Caco-2 (cell line): ENCODE data around the gene PYCR2. TPM values are rescaled to one million over a fixed set of nuclear protein-coding genes. Genes with fewer than 3 reads are reported as not detected.

ENCODE experiments used
- BruUV-seq: library from RNA; stranded (reverse); fragments of 400-500 nt; replicated peaks from 2 replicates; lab custom pipeline; 2021; lab: Mats Ljungman, UMichigan
- CTCF ChIA-PET: fragments of 300-600 bp; sonication (Branson Sonifier 250); formaldehyde crosslinking; loops from one replicate; lab custom pipeline; 2022; ENCODE audit warnings: antibody characterized with exemption; lab: Charles Lee
- POLR2A ChIA-PET: fragments of 300-600 bp; sonication (Branson Sonifier 250); formaldehyde crosslinking; loops from one replicate; lab custom pipeline; 2022; ENCODE audit warnings: antibody characterized with exemption; lab: Charles Lee
- DNase-seq, 2 experiments: peaks; one replicate each; pipeline versions ENCODE4 v3.0.0 to v3.0.0-alpha.2; 2020 to 2022
- H3K27me3 ChIP-seq: replicated peaks from 2 replicates; pipeline ENCODE4 v1.6.0; 2011; ENCODE audit warnings: low read length; ENCODE audit not compliant: control insufficient read depth, insufficient read depth
- H3K36me3 ChIP-seq: 2 replicates; pipeline ENCODE4 v1.5.1; 2011; ENCODE audit warnings: low read length; ENCODE audit not compliant: control insufficient read depth, insufficient read depth
- H3K4me1 ChIP-seq: fragments of 250-450 bp; sonication (Bioruptor Pico); 2 replicates; pipeline ENCODE4 v1.5.1; 2020; ENCODE audit warnings: mild to moderate bottlenecking
- H3K4me3 ChIP-seq: 2 replicates; pipeline ENCODE4 v1.5.1; 2011; ENCODE audit warnings: low read depth, mild to moderate bottlenecking, control low read depth, low read length
- H3K9me3 ChIP-seq: fragments of 250-450 bp; sonication (Bioruptor Pico); 2 replicates; pipeline ENCODE4 v1.5.1; 2020; ENCODE audit warnings: mild to moderate bottlenecking, moderate library complexity
- H3K27ac Mint-ChIP-seq: one replicate; pipeline ENCODE4 v1.8.0; 2022; ENCODE audit warnings: mixed read lengths; ENCODE audit not compliant: unreplicated experiment
- H3K27me3 Mint-ChIP-seq: one replicate; pipeline ENCODE4 v1.8.0; 2022; ENCODE audit warnings: mixed read lengths; ENCODE audit not compliant: insufficient read depth, unreplicated experiment
- H3K36me3 Mint-ChIP-seq: one replicate; pipeline ENCODE4 v1.8.0; 2022; ENCODE audit warnings: mild to moderate bottlenecking, mixed read lengths; ENCODE audit not compliant: insufficient read depth, unreplicated experiment
- H3K4me1 Mint-ChIP-seq: one replicate; pipeline ENCODE4 v1.8.0; 2022; ENCODE audit warnings: low read depth, mixed read lengths; ENCODE audit not compliant: unreplicated experiment
- H3K4me3 Mint-ChIP-seq: one replicate; pipeline ENCODE4 v1.8.0; 2022; ENCODE audit warnings: mild to moderate bottlenecking, moderate library complexity, mixed read lengths; ENCODE audit not compliant: unreplicated experiment
- H3K9me3 Mint-ChIP-seq: one replicate; pipeline ENCODE4 v1.8.0; 2022; ENCODE audit warnings: mixed read lengths; ENCODE audit not compliant: unreplicated experiment
- intact Hi-C: fragments of 100-400 bp; cut with micrococcal nuclease; formaldehyde crosslinking; loops from one replicate; pipeline ENCODE4 v1.10.0; 2022; ENCODE audit not compliant: unreplicated experiment
- total RNA-seq: library from RNA; stranded (reverse); gene quantifications from 2 replicates; pipeline ENCODE4 v1.2.3, GENCODE V29; 2022
- TF ChIP-seq, protein P1 (sequence below), 2 experiments: fragments of 200-600 bp in 1 of 2; IDR thresholded peaks; 1 replicate in 1 of 2; 2 replicates in 1 of 2; pipeline versions ENCODE4 v1.5.1 to v1.8.0; 2011 to 2022; ENCODE audit warnings: antibody characterized with exemption in 1 of 2, control low read depth in 1 of 2, inconsistent platforms in 1 of 2, low read depth in 1 of 2, low read length in 1 of 2, mild to moderate bottlenecking in 1 of 2, moderate library complexity in 1 of 2; ENCODE audit not compliant: insufficient read depth in 1 of 2, severe bottlenecking in 1 of 2, unreplicated experiment in 1 of 2

Gene PYCR2
- total RNA-seq, 1 experiment from 2014 or later, result 73.7 TPM

DNA sequence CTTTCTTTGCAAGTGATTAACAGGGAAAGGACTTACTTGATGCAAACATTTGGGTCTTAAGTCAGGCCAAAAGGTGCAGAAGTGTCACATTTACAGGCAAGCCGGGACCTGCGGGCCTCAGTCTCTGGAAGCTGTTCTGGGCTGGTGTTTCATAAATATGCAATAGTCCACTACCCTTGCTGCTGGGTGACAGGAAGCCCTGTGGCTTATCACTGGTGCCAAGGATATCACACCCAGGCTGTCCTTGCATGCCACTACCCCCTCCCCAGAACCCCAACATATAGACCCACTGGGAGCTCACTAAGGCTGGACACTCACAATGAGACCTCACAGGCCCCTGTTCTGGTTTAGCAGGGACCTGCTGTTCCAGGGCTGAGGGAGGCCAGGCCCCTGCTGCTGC, 20.3 kb upstream of the PYCR2 start:
- no peak for DNase-seq
- TF ChIP-seq, protein P1, sequence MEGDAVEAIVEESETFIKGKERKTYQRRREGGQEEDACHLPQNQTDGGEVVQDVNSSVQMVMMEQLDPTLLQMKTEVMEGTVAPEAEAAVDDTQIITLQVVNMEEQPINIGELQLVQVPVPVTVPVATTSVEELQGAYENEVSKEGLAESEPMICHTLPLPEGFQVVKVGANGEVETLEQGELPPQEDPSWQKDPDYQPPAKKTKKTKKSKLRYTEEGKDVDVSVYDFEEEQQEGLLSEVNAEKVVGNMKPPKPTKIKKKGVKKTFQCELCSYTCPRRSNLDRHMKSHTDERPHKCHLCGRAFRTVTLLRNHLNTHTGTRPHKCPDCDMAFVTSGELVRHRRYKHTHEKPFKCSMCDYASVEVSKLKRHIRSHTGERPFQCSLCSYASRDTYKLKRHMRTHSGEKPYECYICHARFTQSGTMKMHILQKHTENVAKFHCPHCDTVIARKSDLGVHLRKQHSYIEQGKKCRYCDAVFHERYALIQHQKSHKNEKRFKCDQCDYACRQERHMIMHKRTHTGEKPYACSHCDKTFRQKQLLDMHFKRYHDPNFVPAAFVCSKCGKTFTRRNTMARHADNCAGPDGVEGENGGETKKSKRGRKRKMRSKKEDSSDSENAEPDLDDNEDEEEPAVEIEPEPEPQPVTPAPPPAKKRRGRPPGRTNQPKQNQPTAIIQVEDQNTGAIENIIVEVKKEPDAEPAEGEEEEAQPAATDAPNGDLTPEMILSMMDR (IDR thresholded peaks at IDR 0.05; ENCODE audit: insufficient read depth in 1 of 2, low read depth in 1 of 2, low read length in 1 of 2, severe bottlenecking in 1 of 2, unreplicated experiment in 1 of 2), result no peak
- POLR2A ChIA-PET, result no interaction called here
- CTCF ChIA-PET, result no interaction called here
- Histone ChIP-seq H3K4me1 (no peaks in the 10 kb centered on the region), H3K27me3 (no peaks in the 10 kb centered on the region), H3K9me3 (no peaks in the 10 kb centered on the region), H3K4me3 (no peak overlapping the region), H3K36me3 (no peaks in the 10 kb centered on the region)
- H3K27ac Mint-ChIP-seq, result no peak overlapping the region
- H3K27me3 Mint-ChIP-seq, result no peaks in the 10 kb centered on the region
- peaks cover 7% of the 10 kb centered on the region for H3K4me1 Mint-ChIP-seq
- intact Hi-C loops, result no loop called here
- H3K4me3 Mint-ChIP-seq, result no peak overlapping the region
- H3K9me3 Mint-ChIP-seq, result no peaks in the 10 kb centered on the region
- BruUV-seq, result no TSS peak
- no peaks in the 10 kb centered on the region for H3K36me3 Mint-ChIP-seq

DNA sequence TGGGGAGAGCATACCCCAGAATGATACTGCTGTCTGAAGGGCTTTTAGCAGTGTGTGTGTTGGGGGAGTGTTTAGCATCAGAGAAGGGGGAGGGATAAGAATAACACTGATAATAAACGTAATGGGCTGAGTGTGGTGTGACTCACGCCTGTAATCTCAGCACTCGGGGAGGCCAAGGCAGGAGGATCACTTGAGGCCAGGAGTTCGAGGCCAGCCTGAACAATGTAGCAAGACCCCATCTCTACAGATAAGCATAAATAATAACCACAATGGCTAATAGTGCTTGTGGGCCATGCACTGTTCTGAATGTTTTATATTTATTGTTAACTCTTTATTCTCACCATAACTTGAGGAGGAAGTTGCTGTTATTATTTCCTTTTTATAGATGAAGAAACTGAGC, 19.5 kb upstream of the PYCR2 start:
- TF ChIP-seq, protein P1 (IDR thresholded peaks at IDR 0.05; ENCODE audit: insufficient read depth in 1 of 2, low read depth in 1 of 2, low read length in 1 of 2, severe bottlenecking in 1 of 2, unreplicated experiment in 1 of 2), result no peak
- H3K27me3 Mint-ChIP-seq, result no peaks in the 10 kb centered on the region
- intact Hi-C loops, result no loop called here
- H3K4me1 Mint-ChIP-seq, result peaks cover 7% of the 10 kb centered on the region
- no peaks in the 10 kb centered on the region for H3K36me3 Mint-ChIP-seq
- ChIA-PET CTCF (no interaction called here), POLR2A (no interaction called here)
- Histone ChIP-seq H3K36me3 (no peaks in the 10 kb centered on the region), H3K27me3 (no peaks in the 10 kb centered on the region), H3K4me3 (no peak overlapping the region), H3K4me1 (no peaks in the 10 kb centered on the region), H3K9me3 (no peaks in the 10 kb centered on the region)
- no peak for DNase-seq
- H3K4me3 Mint-ChIP-seq, result no peak overlapping the region
- no peaks in the 10 kb centered on the region for H3K9me3 Mint-ChIP-seq
- no peak overlapping the region for H3K27ac Mint-ChIP-seq
- no TSS peak for BruUV-seq

DNA sequence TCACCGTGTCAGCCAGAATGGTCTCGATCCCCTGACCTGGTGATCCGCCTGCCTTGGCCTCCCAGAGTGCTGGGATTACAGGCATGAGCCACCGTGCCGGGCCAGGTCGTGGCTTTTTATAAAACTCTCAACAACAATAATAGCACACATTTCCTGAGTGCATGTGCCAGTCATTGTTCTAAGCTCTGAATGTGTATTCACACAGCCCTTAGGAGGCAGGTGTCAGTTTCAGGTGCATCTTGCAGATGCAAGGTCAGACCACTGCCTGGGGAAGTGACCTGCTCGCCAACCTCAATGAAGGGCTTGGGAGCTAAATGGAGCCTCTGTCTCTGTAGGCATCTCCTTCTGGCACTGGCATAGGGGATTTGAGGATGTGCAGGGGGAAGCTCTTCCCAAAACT, 18.5 kb upstream of the PYCR2 start:
- TF ChIP-seq, protein P1 (IDR thresholded peaks at IDR 0.05; ENCODE audit: insufficient read depth in 1 of 2, low read depth in 1 of 2, low read length in 1 of 2, severe bottlenecking in 1 of 2, unreplicated experiment in 1 of 2), result no peak
- no peak overlapping the region for H3K4me3 ChIP-seq
- Mint-ChIP-seq H3K27me3 (no peaks in the 10 kb centered on the region), H3K27ac (no peak overlapping the region), H3K9me3 (no peaks in the 10 kb centered on the region), H3K4me3 (no peak overlapping the region), H3K4me1 (peaks cover 4% of the 10 kb centered on the region), H3K36me3 (no peaks in the 10 kb centered on the region)
- no peaks in the 10 kb centered on the region for H3K9me3 ChIP-seq
- ChIA-PET CTCF (no interaction called here), POLR2A (no interaction called here)
- intact Hi-C loops, result no loop called here
- no TSS peak for BruUV-seq
- no peaks in the 10 kb centered on the region for H3K27me3 ChIP-seq
- no peaks in the 10 kb centered on the region for H3K4me1 ChIP-seq
- no peaks in the 10 kb centered on the region for H3K36me3 ChIP-seq
- DNase-seq, result no peak
